HG02642 (cell line): ENCODE results near the gene HOXB1.
"Not testable (repeated sequence)": the region's sequence is repeated elsewhere in the genome, so short reads cannot be mapped to it uniquely, and the experiment has no call there.

Source experiments
- ATAC-seq: cut with Tn5 transposase; IDR thresholded peaks from one replicate; pipeline ENCODE4 v1.9.1; 2021; ENCODE audit warnings: mild to moderate bottlenecking; ENCODE audit not compliant: unreplicated experiment, poor library complexity

Gene HOXB1

GRCh38 chr17:48526608-48527546 lies 3.9 kb downstream of the HOXB1 start:
- ATAC-seq: no peak

- no peak for ATAC-seq
Observed at GRCh38 chr17:48523010-48523409, 7.8 kb downstream of the HOXB1 start.

GRCh38 chr17:48522031-48522653 lies 8.7 kb downstream of the HOXB1 start:
- ATAC-seq: no peak

GRCh38 chr17:48520631-48521079 lies 10.2 kb downstream of the HOXB1 start:
- no peak for ATAC-seq

GRCh38 chr17:48519427-48519826 lies 11.4 kb downstream of the HOXB1 start:
- no peak for ATAC-seq

GRCh38 chr17:48517478-48517877 lies 13.3 kb downstream of the HOXB1 start:
- no peak for ATAC-seq

- ATAC-seq: no peak
Observed at GRCh38 chr17:48515925-48516900, 14.6 kb downstream of the HOXB1 start.

GRCh38 chr17:48514477-48514876 lies 16.3 kb downstream of the HOXB1 start:
- ATAC-seq: no peak

- ATAC-seq: no peak
Observed at GRCh38 chr17:48513666-48514455, 16.9 kb downstream of the HOXB1 start.

- ATAC-seq: no peak
Observed at GRCh38 chr17:48513097-48513496, 17.7 kb downstream of the HOXB1 start.

GRCh38 chr17:48510761-48511604 lies 19.8 kb downstream of the HOXB1 start:
- peak; percentile 49 for ATAC-seq

- no peak for ATAC-seq
Observed at GRCh38 chr17:48510381-48510760, 20.4 kb downstream of the HOXB1 start.

GRCh38 chr17:48509708-48510107 lies 21.1 kb downstream of the HOXB1 start:
- not testable (repeated sequence) for ATAC-seq

GRCh38 chr17:48506246-48506645 lies 24.6 kb downstream of the HOXB1 start:
- ATAC-seq: no peak

- ATAC-seq: no peak
Observed at GRCh38 chr17:48505788-48506187, 25.0 kb downstream of the HOXB1 start.

GRCh38 chr17:48504953-48505352 lies 25.9 kb downstream of the HOXB1 start:
- no peak for ATAC-seq

- no peak for ATAC-seq
Observed at GRCh38 chr17:48503747-48504146, 27.1 kb downstream of the HOXB1 start.

- no peak for ATAC-seq
Observed at GRCh38 chr17:48502901-48503300, 27.9 kb downstream of the HOXB1 start.

- ATAC-seq: no peak
Observed at GRCh38 chr17:48502312-48502711, 28.5 kb downstream of the HOXB1 start.
